Measurements from ENCODE around the gene TDRD12. TPM values are rescaled to one million over a fixed set of nuclear protein-coding genes. Genes with fewer than 3 reads are reported as not detected.

Gene TDRD12, protein sequence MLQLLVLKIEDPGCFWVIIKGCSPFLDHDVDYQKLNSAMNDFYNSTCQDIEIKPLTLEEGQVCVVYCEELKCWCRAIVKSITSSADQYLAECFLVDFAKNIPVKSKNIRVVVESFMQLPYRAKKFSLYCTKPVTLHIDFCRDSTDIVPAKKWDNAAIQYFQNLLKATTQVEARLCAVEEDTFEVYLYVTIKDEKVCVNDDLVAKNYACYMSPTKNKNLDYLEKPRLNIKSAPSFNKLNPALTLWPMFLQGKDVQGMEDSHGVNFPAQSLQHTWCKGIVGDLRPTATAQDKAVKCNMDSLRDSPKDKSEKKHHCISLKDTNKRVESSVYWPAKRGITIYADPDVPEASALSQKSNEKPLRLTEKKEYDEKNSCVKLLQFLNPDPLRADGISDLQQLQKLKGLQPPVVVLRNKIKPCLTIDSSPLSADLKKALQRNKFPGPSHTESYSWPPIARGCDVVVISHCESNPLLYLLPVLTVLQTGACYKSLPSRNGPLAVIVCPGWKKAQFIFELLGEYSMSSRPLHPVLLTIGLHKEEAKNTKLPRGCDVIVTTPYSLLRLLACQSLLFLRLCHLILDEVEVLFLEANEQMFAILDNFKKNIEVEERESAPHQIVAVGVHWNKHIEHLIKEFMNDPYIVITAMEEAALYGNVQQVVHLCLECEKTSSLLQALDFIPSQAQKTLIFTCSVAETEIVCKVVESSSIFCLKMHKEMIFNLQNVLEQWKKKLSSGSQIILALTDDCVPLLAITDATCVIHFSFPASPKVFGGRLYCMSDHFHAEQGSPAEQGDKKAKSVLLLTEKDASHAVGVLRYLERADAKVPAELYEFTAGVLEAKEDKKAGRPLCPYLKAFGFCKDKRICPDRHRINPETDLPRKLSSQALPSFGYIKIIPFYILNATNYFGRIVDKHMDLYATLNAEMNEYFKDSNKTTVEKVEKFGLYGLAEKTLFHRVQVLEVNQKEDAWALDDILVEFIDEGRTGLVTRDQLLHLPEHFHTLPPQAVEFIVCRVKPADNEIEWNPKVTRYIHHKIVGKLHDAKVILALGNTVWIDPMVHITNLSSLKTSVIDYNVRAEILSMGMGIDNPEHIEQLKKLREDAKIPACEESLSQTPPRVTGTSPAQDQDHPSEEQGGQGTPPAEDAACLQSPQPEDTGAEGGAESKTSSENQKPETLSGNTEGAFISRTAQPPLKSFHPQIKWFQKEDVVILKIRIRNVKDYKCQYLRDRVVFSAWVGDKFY (N-terminal part only)
- polyA plus RNA-seq (ENCODE audit: insufficient read length in 4 of 4), result 1 to 10 TPM in 1 of 4 donors, under 1 TPM in 3; 0.11 to 1.2 (median 0.67) TPM

DNA sequence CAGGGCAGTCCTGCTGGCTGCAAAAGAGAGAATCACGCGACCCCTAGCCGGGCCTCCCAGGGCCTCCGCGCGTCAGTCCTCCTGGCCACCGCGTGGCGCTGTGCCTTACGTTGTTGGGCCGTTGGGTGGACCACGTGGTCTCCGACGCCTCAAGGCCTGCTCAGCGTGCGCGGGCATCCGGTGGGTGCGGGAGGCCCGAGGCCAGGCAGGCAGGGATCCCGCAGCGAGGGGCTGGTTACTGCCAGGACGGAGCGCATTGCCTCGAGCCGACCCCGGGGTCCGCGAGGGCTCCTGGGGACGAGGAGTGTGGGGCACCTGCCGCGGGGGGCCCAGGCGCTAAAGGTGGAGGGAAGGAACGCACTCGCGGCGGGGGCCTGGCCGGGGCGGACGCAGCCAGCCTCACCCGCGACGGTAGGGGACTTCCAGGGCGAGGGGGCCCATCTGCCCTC is at the start of gene TDRD12:
TSS of gene TDRD12 (plus strand) at position 157 of the 449 bp plus-strand sequence. CDS start 306 bp downstream, outside the sequence.
- DNase-seq (ENCODE audit: low read depth in 4 of 4, low spot score in 2 of 4), result no peak

- DNase-seq (ENCODE audit: low read depth in 4 of 4, low spot score in 2 of 4), result no peak
These were observed 47.5 kb upstream of the TDRD12 start for GRCh38 chr19:32671883-32672593.

- no peak for DNase-seq (ENCODE audit: low read depth in 4 of 4, low spot score in 2 of 4)
These were observed 46.7 kb upstream of the TDRD12 start for GRCh38 chr19:32672841-32673240.

- no peak for DNase-seq (ENCODE audit: low read depth in 4 of 4, low spot score in 2 of 4)
These were observed 46.0 kb upstream of the TDRD12 start for GRCh38 chr19:32673573-32673972.

- no peak for DNase-seq (ENCODE audit: low read depth in 4 of 4, low spot score in 2 of 4)
These were observed 45.2 kb upstream of the TDRD12 start for GRCh38 chr19:32674153-32674930.

GRCh38 chr19:32674931-32675719 is 44.4 kb upstream of the TDRD12 start, which contains the start of gene ANKRD27:
Gene ANKRD27 (minus strand): TSS chr19:32675180. CDS start chr19:32659015, 16,165 bp downstream.
- peak; percentile 86 to 98 (median 96) for DNase-seq (ENCODE audit: low read depth in 4 of 4, low spot score in 2 of 4)

DNA sequence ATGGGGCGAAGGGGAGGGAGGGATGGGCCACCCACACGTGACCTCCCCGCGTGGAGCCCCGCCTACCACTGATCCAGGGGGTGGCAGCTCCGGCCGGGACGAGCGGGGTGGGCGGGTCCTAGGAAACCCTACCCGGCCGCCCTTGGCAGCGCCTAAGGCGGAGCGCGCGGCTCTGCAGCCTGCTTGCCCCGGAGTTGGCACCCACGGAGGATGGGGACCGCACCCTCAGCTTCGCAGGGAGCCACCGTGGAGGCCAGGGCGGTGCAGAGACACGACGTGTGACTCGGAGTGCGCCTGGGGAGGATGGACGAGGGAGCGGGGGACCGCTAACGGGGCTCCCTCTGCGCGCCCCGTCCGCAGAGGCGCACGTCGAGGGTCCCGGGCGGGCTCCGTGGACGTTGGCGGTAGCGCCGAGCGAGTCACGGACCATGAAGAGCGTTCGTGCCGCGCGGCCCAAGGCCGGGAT is 43.8 kb upstream of the TDRD12 start, which contains the start of gene RGS9BP:
TSS of gene RGS9BP (plus strand) at position 129 of the 466 bp plus-strand sequence. CDS start 416 bp downstream, outside the sequence.
- DNase-seq (ENCODE audit: low read depth in 4 of 4, low spot score in 2 of 4), result no peak

DNA sequence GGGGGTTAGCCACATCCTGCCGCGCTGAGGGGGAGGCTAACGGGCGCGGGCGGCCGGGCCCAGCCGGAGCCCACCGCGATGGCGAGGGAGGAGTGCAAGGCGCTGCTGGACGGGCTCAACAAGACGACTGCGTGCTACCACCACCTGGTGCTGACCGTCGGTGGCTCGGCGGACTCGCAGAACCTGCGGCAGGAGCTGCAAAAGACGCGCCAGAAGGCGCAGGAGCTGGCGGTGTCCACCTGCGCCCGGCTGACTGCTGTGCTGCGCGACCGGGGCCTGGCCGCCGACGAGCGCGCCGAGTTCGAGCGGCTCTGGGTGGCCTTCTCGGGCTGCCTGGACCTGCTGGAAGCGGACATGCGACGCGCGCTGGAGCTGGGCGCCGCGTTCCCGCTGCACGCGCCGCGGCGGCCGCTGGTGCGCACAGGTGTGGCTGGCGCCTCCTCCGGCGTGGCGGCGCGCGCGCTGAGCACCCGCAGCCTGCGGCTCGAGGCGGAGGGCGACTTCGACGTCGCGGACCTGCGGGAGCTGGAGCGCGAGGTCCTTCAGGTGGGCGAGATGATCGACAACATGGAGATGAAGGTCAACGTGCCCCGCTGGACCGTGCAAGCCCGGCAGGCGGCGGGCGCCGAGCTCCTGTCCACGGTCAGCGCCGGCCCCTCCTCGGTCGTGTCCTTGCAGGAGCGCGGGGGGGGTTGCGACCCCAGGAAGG is 43.2 kb upstream of the TDRD12 start:
- no peak for DNase-seq (ENCODE audit: low read depth in 4 of 4, low spot score in 2 of 4)

DNA sequence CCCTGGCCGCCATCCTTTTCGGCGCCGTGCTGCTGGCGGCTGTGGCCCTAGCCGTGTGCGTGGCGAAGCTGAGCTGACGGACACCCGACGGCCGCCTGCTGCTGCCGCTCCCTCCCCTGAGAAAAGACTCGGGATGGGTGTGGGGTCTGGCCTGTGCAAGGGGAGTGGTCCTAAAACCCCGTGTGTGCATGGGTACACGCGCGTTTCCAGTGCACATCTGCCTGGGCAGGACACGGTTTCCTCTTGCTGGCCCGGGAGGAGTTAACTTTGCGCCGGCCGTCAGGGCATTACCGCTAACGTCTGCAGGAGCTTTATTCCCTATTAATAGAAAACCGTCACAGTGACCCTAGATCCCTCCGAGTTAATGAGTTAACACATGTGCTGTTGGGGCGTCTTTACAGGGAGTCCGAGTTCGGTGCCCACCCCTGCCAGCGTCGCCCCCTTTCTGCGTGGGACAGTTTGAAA is 42.6 kb upstream of the TDRD12 start:
- DNase-seq (ENCODE audit: low read depth in 4 of 4, low spot score in 2 of 4), result no peak

DNA sequence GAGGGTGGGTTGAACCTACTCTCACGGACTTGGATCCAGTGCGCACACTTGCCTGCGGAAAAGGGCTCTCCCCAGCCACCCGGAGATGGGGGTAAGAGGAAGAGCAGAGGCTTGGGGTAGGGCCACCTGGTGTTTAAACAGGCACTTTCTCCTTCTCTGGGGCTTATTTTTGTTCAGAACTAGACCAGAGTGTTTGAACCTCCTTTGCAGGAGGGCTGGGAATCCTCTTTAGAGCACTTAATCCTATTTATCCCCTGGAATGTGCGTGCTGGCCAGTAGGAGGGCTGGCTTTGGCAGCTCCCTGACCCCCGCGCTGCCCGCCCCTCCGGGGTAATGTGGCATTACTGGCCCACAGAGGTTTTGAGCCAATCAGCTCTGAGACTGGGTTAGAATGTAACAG is 41.9 kb upstream of the TDRD12 start:
- no peak for DNase-seq (ENCODE audit: low read depth in 4 of 4, low spot score in 2 of 4)

DNA sequence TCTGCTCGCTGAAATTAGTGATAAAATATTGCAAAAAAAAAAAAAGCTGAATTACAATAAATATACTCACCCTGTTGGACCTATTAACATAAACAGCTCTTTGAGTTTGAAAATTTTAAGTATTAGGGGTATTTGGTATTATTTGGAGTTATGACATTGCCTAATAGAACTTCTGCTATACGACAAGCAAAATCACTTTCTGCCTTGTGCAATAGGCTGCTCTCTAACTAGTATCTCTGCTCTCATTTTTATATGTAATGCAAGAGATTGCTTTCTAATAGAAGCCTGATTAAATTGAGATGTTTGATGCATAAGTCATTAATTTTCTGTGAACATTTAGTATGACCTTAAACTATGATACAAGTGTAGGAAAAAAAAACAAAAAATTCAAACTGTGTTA is 38.6 kb upstream of the TDRD12 start:
- no peak for DNase-seq (ENCODE audit: low read depth in 4 of 4, low spot score in 2 of 4)

DNA sequence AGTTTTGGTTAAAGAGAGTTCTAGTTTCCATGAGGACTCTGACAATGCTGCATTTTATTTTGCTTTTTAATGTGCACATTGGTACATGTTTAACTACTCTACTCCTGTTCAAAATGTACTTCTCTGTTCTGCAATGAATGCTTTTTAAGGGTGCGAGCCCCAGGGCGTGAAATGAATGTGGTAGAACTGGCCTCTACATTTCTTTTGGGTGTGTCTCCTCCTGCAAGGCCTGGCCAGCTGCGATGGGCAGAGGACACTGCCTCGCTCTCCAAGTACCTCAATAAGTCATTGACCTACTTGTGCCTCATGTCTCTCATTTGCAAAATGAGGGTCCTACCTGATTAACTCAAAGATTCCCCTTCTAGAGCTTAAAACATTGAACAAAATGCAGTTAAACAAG is 37.2 kb upstream of the TDRD12 start:
- DNase-seq (ENCODE audit: low read depth in 4 of 4, low spot score in 2 of 4), result no peak

DNA sequence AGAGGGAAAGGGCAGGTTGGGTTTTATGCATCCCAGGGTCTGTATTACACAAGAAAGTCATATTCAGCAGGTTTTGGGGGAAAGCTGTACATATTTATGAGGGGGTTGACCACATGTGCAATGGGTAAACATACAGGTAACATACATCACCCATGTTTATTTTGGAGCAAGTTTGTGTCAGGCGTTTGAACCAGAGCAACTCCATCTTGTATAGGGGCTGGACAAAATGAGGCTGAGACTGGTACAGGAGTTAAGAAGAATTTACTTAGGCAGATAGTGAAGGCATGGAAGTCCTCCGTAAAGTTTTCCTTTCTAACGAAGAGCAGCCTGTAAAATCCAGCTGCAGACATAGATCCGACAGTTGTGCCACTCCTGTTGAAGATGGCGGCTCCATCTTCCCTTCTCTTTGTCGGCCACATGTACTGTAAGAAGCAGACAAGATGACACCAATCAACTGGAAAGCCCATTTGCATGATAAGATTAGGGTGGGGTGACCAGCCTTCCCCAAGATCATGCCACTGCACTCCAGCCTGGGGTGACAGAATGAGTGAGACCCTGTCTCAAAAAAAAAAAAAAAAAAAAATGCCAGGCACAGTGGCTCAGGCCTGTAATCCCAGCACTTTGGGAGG is 32.6 kb upstream of the TDRD12 start:
- DNase-seq (ENCODE audit: low read depth in 4 of 4, low spot score in 2 of 4), result no peak

- no peak for DNase-seq (ENCODE audit: low read depth in 4 of 4, low spot score in 2 of 4)
These were observed 31.9 kb upstream of the TDRD12 start for GRCh38 chr19:32687681-32688080.

GRCh38 chr19:32688311-32688710 is 31.3 kb upstream of the TDRD12 start:
- DNase-seq (ENCODE audit: low read depth in 4 of 4, low spot score in 2 of 4), result no peak

DNA sequence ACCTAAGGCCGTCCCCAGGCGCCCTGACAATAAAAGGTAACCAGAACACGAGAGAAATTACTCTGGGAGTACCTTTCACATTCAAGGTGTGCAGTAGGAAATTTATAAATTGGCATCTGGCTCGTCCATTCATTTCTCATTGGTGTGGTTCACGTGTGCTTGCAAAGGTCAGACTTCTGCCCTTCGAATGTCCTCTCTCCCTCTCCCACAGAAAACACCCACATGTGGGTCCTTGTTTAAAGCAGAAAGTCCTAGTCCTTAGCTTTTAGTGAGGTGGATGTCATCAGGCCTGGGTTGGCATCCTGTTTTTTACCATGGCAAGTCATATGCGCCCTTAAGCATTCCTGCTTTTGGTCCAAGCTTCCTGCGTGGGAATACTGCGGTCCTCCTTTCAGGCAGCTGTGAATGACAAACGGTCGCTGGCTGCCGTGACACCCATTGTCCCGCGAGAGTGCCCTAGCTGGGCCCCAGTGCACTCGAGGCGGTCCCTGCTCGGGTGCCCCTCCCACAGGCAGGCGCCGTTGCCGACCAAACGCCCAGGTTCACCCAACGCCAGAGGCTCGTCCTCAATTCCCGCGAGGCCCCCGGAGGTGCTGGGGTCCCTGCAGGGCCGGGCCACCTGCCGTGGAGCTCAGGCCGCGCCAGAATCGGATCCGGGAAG is 28.1 kb upstream of the TDRD12 start, which contains the start of gene NUDT19:
TSS of gene NUDT19 (plus strand) at position 531 of the 661 bp plus-strand sequence. CDS start 140 bp downstream, outside the sequence.
- DNase-seq (ENCODE audit: low read depth in 4 of 4, low spot score in 2 of 4), result peak in 3 of 4 donors; percentile 50 to 73 (median 68)
